Astrocyte of the hippocampus (primary cell): ENCODE measurements around the gene TRIO.
"Not testable (repeated sequence)": the region's sequence is repeated elsewhere in the genome, so short reads cannot be mapped to it uniquely, and the experiment has no call there.

Source experiments
- DNase-seq: peaks from one replicate; pipeline ENCODE4 v3.0.0; 2011; ENCODE audit warnings: low read depth, low spot score

The TRIO gene

GRCh38 chr5:14185326-14186058 lies 42.4 kb downstream of the TRIO start:
- peak; percentile 60 for DNase-seq

DNA sequence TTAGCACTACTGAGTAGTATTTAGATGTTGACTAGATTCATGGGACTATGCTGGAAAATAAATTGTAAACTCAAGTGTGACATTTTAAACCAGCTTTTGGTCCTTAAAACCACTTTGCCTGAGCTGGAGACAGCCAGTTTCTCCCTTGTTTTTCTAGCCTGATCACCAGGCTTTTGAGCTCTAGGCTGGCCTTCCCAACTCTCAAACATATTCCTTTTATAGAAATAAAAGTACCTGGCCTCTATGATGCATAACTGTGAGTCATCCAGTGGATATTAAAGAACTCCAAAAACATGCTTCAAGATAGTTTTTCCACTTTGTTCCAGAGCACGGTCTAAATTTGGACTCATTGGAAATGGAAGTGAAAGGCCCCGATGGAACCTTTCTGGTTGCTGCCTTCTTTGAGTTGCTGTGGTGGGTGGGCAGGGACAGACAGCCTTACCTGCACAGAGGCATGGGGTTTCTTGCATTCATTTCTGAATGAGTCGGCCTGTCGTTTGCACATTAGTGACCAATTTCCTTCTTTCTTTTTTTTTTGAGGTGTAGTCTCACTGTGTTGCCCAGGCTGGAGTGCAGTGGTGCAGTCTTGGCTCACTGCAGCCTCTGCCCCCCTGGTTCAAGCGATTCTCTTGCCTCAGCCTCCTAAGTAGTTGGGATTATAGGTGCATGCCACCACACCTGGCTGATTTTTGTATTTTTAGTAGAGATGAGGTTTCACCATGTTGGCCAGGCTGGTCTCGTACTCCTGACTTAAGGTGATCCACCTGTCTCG lies 43.1 kb downstream of the TRIO start:
- peak; percentile 72 for DNase-seq

DNA sequence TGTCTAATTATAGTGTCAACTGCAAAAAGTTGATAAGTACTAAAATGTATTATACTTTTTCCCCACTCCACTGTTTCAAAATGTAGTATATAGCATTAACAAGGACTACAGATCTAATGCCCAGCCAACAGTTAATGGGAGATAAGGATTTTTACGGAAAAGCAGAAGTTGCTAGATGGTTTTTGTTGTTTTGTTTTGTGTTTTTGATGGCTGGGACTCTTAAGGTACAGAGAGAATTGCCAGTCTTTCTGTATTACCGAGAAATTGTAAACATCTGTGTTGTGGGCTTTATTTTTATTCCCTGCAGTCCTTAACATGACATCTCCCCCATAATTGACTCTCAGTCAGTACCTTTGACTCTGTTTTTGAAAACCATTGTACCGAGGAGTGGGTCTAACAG lies 44.0 kb downstream of the TRIO start:
- no peak for DNase-seq

- DNase-seq, result peak; percentile 54
Observed at GRCh38 chr5:14187660-14188059, 44.5 kb downstream of the TRIO start.

DNA sequence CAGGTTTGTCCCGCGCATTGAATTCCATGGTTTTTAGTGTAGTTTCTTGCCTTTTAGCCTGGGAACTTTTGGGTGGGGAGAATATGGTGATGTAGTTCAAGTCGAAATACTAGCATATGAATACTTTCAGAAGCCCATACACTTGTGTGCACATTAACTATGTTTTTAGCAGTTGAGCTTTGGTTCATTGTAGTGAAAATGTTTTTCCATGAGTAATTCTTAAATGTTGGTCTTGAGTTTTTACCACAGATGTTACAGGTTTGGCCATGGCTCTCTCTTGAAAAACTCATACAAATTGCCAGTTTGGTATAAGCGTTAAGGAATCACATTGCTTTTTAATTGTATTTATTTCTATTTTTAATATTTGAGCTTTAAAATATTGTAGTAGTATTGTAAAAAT lies 45.6 kb downstream of the TRIO start:
- DNase-seq, result no peak

GRCh38 chr5:14189680-14190079 lies 46.5 kb downstream of the TRIO start:
- no peak for DNase-seq

DNA sequence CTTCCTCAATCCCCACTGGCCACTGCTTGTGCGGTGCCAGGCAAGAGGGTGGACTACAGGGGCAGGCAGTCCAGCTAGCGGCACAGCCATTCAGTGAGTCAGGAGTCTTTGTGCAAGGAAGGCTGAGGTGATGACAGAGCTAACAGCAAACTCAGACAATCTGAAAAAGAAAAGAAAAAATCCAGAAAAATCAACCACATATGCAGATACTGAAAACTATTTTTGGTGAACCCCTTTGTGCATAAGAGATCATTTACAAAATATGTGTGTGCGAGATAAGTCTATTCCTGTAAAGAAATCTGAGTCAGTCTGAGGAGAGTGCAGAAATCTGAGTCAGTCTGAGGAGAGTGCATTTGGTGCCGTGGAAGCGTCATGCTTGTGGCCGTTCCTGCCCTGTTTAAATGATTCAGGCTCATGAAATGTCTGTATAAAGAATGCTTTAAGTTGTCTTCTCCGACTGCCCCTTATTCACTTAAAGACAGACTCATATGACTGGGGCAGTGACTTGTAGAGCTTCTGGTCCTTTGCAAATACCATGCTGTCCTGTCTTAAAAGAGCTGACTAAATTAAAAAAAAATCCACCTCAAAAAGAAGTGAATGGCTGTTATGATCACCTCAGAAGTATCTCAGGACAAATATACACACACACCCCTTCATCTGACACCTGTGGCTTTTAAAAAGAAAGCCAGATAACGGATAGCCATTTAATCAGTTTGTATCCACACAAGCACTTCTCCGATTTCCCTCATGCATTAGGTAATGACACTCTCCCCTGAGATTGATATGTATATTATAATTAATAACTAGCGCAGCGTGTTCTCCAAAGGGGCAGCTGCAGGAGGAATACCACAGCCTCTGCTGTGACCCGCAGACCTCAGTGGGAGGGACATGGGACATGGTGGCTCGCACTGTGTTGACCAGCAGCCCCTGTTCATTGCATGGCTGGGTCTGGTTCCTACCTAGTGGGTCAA lies 47.3 kb downstream of the TRIO start:
- DNase-seq, result peak; percentile 95

GRCh38 chr5:14191325-14191724 lies 48.2 kb downstream of the TRIO start:
- no peak for DNase-seq

DNA sequence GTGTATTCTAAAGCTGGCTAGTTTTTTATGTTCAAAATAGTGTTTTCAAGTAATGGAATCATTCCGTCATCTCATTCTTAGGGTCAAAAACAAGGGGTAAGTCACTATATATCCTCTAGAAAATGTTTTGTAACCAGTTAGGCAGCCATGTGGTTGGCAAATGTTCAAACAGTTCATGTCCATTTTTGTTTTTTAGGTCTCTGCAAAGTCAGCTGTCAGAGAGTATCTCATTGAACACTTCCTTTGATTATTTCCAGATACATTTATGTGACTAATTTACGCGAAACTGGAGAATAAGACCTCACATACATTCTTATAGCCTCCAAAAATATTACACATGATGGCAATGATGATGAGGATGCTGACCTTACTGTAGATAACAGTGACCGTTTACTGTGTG lies 50.4 kb downstream of the TRIO start:
- no peak for DNase-seq

DNA sequence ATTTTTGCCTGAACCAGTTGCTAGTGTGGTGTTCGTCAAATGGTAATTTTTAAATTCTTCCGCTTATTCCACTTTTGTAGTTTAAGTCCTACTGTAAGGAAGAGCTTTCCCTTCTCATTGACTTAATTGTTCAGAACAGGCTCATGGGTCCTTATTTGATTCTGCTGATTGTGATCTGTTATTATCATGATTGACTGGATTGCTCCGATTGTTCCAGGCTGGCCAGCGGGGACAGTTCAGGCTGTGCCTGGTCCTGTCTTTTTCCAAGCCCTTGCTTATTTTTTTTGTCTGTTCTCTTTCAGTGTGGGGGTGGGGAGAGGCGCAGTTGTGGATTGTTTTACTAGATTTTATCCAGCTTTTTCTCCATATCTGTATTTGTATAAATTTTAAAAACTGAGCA lies 52.4 kb downstream of the TRIO start:
- DNase-seq, result no peak

DNA sequence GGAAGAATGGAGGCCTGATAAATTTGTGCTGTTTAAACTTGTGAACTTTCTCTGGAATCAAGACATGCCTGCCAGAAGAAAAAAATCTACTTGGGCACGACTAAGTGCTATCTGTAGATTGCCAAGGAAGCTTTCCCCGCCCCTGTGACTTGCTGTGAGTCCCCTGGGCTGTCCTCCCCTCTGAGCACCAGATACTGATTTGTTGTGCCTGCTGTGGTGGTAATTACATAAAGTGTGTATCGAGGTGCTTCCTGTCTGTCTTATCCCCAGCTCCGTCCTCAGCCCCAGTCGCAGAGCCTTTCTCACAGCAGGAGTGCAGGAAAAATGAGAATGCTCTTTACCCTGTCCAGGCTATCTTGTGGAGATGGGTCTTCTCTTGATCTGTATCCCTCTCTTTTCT lies 53.9 kb downstream of the TRIO start:
- DNase-seq, result no peak

DNA sequence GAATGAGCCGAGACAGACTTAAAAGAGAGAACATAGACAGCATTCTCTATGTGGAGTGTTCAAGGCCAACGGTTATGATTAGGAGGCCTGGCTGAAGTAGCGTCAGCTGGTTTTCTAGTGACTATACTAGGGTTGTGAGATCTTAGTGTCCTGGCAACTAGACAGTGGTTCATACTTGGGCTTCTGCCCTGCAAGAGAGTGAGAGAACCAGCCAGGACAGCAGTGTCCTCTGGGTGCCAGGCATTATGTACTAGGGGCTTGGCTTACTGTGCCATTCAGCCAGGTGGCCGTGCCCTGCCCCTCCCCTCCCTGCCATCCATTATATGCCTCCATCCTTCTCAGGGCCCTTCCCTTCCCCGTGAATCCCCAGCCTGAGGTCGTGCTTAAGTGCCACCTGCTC lies 56.8 kb downstream of the TRIO start:
- DNase-seq, result no peak

- DNase-seq, result no peak
Observed at GRCh38 chr5:14200312-14200990, 57.3 kb downstream of the TRIO start.

GRCh38 chr5:14201325-14202045 lies 58.3 kb downstream of the TRIO start:
- peak; percentile 58 for DNase-seq

GRCh38 chr5:14202462-14202861 lies 59.3 kb downstream of the TRIO start:
- DNase-seq, result no peak

GRCh38 chr5:14204011-14204670 lies 61.0 kb downstream of the TRIO start:
- no peak for DNase-seq

DNA sequence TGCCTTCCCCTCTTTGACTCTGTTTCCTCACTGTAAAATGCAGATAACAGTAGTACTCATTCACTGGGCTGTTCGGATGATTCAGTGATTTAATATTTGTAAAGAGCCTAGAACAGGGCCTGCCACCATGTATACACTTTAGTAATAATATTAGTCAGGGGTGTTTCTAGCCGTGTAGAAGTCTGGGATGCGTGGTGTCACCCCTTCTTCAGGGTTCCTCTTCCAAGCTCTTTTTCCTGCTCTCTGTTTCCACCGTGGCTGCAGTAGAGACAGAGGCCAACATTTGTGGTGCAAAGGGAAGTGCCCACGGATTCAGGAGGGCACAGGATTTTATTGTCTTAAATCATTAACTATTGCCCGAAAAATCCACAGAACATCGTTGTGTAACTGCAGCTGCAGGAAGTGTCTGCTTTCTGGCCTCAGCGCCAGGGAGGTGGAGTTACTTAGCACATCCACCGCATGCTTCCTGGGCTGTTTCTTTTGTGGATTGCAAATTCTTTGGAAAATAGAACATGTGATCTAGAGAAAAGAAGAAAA lies 61.7 kb downstream of the TRIO start:
- peak; percentile 79 for DNase-seq

DNA sequence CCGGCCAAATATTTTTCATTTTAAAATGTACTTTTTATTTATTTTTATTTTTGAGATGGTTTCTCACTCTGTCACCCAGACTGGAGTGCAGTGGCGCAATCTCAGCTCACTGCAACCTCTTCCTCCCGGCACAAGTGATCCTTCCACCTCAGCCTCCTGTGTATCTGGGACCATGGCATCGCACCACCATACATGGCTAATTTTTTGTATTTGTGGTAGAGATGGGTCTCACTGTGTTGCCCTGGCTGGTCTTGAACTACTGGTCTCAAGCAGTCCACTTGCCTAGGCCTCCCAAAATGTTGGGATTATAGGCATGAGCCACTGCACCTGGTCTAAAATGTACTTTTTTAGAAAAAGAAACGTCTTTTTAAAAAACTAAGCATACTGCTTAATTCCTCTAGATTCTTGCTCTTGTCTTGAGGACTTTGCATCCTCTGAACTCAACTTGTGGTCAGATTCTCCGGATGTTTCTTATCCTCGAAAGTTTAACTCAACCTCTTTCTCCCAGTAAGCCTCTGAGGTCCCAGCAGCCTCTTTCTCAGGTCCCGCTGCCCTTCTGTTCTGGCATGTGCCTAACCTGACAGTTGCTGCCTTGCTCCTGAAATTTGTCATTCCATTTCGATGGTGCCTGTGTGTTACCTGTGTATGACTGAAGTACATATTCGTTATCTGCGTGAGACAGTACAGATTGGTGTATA lies 63.0 kb downstream of the TRIO start:
- no peak for DNase-seq

DNA sequence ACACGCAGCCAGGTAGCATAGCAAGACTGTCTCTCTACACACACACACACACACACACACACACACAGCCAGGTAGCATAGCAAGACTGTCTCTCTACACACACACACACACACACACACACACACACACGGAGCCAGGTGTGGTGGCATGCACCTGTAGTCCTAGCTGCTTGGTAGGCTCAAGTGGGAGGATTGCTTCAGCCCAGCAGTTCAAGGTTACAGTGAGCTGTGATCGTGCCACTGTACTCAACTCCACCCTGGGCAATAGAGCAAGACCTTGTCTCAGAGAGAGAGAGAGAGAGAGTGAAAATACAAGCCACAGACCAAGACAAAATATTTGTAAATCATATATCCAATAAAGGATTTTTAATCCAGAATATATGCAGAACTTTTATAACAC lies 64.3 kb downstream of the TRIO start:
- not testable (repeated sequence) for DNase-seq
